ENCODE data around the gene PRKCA.

GRCh38 chr17:66392783-66393437, 90.5 kb downstream of the PRKCA start:
- TF ChIP-seq POLR2A (IDR thresholded peaks at IDR 0.05; ENCODE audit: low read length) (no peak), GATA1 (IDR thresholded peaks at IDR 0.05; ENCODE audit: low read depth, low read length) (no peak)

All from erythroblast (primary cell).